Vagina (tissue), 2 donors: ENCODE measurements around the gene SLC28A3.

Source experiments
- CTCF ChIP-seq, 3 experiments: fragments of 450-650 bp in 2 of 3; fragments of 200-600 bp in 1 of 3; sonication (generic) in 1 of 3; IDR thresholded peaks; one replicate each; pipeline ENCODE4 v1.5.1; 2017 to 2019; ENCODE audit warnings: antibody characterized with exemption in 3 of 3, mild to moderate bottlenecking in 2 of 3, moderate library complexity in 2 of 3
- POLR2A ChIP-seq, 2 donors: fragments of 450-650 bp; IDR thresholded peaks; one replicate each; pipeline ENCODE4 v1.6.1; 2017; ENCODE audit warnings: antibody characterized with exemption in 2 of 2, mild to moderate bottlenecking in 2 of 2, moderate library complexity in 2 of 2
- POLR2AphosphoS5 ChIP-seq, 2 donors: sonication (generic); formaldehyde crosslinking; IDR thresholded peaks; one replicate each; pipeline ENCODE4 v1.9.0; 2017; ENCODE audit warnings: antibody characterized with exemption in 2 of 2, mild to moderate bottlenecking in 2 of 2, low read depth in 1 of 2; ENCODE audit not compliant: insufficient read depth in 1 of 2

GRCh38 chr9:84366683-84367082 is 26.1 kb upstream of the SLC28A3 start:
- TF ChIP-seq CTCF (IDR thresholded peaks at IDR 0.05) (no peak), POLR2AphosphoS5 (IDR thresholded peaks at IDR 0.05; ENCODE audit: insufficient read depth in 1 of 2, low read depth in 1 of 2) (no peak), POLR2A (IDR thresholded peaks at IDR 0.05) (no peak)
